ENCODE data around the gene TMC2.

- TF ChIP-seq, protein P1, sequence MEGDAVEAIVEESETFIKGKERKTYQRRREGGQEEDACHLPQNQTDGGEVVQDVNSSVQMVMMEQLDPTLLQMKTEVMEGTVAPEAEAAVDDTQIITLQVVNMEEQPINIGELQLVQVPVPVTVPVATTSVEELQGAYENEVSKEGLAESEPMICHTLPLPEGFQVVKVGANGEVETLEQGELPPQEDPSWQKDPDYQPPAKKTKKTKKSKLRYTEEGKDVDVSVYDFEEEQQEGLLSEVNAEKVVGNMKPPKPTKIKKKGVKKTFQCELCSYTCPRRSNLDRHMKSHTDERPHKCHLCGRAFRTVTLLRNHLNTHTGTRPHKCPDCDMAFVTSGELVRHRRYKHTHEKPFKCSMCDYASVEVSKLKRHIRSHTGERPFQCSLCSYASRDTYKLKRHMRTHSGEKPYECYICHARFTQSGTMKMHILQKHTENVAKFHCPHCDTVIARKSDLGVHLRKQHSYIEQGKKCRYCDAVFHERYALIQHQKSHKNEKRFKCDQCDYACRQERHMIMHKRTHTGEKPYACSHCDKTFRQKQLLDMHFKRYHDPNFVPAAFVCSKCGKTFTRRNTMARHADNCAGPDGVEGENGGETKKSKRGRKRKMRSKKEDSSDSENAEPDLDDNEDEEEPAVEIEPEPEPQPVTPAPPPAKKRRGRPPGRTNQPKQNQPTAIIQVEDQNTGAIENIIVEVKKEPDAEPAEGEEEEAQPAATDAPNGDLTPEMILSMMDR (IDR thresholded peaks at IDR 0.05; ENCODE audit: insufficient read depth, low read length) = no peak
- TF ChIP-seq REST (IDR thresholded peaks at IDR 0.05; ENCODE audit: insufficient replicate concordance, low read depth) = no peak
- no peak for TF ChIP-seq POLR2AphosphoS5 (IDR thresholded peaks at IDR 0.05; ENCODE audit: low read depth)
- no peak for TF ChIP-seq SPI1 (IDR thresholded peaks at IDR 0.05; ENCODE audit: borderline replicate concordance, low read depth)
Measured at GRCh38 chr20:2602046-2602735, 65.8 kb downstream of the TMC2 start.

Data from HL-60 (cell line).